GDM1 (cell line): ENCODE data around the gene ACIN1.

ENCODE experiments used
- DNase-seq: peaks from one replicate; lab custom pipeline; 2025; lab: John Stamatoyannopoulos, UW

ACIN1 gene

DNA sequence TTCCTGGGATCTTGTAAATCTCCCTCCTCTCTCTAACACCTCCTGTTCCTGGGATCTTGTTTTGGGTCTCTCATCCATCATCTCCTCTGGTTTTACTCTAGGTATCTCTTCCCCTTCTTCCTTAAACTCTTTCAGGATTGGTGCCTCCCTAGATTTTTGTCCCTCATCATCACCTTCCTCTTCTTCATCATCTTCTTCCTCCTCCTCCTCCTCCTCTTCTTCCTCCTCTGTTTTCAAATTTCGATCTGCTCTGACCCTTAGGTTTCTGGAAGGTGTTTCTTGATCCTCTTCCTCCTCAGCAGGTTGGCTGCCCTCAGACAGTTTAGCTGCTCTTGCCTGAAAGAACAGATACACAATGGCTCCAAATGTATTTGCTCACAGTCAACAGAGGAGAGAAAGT lies 14.5 kb downstream of the ACIN1 start:
- no peak for DNase-seq

DNA sequence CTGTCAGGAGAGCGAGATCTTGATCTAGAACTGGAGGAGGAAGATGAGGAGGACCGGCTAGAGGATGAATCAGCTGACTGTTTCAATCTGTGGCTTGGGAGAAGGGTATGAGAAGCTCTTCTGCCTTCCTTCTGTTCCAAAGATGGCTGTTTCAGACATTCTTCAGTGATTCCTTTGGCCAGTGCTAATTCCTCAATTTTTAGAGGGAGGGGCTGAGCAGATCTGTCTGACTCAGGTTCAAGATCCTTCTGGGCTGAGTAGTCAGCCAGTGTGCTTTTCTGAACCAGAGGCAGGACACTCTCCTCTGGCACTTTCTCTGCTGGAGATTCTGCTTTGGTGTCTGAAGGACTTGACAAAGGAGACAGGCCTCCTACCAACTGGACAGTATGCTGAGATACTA lies 15.2 kb downstream of the ACIN1 start:
- DNase-seq: no peak

DNA sequence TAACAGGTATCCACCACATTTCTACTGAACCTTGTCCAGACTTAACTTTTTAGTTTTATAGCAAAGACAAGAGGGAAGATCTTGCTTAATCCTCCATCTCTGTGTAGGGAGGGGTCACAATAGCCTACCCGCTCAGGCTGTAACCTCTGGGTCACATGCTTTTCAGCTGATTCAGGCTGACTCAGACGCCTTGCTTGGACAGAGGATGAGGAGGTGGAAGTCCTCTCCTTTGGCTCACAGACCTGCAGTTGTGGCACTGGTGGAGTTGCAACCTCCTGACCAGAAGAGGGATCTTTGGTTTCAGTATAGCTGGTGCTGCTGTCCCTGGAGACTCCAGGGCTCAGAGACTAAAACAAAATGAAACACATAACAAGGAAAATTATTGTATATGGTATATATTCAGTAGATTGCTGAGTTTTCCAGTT lies 16.2 kb downstream of the ACIN1 start:
- DNase-seq: no peak

DNA sequence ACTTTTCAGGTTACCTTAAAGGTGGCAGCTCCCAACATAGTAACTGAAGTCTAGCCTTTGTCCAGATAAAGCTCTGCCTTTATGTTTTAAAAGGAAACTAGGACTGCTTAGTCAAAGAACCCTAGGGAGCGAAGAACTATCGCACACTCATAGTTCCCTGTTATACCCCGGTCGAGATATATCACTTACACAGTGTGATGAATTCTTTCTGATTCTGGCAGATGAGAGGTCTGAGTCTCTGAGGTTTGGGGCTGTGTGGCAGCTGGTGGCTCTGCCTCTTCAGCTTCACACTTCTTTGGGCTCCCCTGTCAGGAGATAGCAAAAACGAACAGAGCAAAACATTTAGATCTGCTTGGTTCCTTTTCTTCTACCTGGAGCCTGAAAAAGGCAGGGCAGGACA lies 17.0 kb downstream of the ACIN1 start:
- no peak for DNase-seq

DNA sequence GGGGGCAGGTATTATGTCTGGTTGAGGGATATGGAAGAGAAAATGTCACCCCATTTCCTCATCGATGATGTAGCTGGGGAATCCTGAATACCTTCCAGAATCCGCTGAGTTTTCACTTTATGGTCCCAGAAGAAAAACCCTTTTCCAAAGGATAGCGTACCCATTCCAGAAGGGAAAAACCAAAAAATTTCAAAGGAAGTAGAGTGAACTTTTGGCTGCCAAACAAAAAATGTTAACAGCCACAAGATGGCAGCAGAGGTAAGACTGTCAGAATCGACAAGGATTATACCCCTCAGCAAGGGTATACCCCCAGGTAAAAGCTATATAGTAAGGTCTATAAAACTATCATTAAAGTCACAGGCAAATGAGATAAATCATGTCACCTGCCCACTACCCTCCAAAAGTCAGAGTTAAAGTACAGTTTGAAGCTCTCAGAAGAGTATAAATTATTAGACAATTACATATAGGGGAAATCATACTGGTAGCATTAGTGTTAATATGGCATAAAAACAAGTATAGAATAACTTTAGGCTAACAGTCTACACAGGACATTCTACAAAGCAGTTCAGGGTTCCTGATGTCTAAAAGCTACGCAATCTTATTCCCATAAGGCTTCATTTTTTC lies 18.0 kb downstream of the ACIN1 start:
- no peak for DNase-seq

DNA sequence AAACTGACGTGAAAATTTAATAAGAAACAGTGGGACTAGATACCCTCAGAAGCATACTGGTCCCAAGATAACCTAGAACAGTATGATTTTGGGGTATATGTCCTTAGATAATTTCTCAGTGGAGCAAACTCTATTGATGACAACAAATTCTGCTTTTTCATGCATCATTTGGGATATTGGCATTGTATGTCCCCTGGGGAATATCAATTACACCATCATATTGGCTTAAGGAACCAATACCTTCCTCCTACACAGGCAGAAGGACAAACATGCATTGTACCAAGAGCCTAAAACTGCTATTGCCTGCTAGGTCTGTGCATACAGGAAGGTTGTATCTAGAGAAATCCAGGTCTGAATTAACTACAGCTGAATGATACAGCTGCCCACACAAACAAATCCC lies 20.0 kb downstream of the ACIN1 start:
- DNase-seq: no peak

DNA sequence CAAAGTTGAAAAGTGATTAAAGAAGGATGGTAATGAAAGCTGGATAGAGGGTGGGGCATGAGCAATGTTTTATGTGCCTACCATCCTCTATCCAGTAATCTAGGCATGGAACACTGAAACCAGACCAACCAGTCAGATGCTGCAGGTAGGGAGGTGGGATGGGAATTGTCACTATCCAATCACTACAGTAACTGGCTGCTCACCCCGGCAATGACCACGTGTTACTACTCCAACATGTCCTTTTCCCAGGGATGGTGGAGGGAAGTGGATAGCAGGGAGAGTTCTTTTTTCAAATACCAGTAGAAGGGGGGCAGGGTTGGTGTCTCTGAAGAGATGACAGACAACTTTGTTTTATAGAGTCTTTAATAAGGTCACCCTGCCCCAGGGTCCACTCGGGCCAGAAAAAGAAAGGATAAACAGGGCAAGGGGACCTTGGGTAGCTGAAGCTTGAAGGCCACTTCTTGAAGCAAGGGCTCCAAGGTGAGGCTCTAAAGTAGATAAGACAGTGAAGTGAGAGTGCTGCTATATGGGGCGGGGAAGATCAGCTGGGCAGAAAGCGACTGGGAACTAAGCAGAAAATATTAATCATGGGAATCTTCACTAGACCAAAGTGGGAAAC lies 22.9 kb downstream of the ACIN1 start:
- DNase-seq: no peak

DNA sequence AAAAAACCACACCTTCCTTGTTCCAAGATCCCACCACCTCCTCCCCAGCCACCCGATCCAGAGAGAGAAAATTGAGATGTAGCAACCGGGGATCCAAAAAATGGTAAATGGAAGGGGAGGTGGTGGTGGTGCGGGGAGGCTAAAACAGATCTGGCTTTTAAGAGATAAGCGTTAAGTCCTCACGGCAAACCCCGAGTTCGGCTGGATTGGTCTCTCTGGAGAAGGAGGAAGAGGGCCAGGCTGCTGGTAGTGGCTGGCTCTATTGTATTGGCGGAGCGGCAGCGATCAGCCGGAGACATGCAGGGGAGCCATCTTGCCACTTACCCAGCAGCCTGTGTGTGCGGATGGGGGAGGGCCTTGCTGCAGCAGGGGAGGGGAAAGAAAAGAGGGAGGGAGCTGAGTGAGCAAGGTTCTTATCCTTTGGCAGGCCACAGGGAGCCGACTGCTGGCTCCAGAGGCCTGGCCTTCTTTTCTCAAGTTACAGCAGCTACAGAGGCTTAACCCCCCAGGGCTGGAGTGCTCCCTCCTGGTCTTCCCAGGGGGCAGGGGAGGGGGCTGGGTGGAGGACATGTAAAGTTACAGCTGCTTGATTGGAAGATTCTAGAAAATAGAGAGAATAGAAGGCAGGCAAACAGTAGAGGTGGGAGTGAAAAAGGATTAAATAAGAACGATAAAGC lies 23.6 kb downstream of the ACIN1 start:
- DNase-seq: no peak

DNA sequence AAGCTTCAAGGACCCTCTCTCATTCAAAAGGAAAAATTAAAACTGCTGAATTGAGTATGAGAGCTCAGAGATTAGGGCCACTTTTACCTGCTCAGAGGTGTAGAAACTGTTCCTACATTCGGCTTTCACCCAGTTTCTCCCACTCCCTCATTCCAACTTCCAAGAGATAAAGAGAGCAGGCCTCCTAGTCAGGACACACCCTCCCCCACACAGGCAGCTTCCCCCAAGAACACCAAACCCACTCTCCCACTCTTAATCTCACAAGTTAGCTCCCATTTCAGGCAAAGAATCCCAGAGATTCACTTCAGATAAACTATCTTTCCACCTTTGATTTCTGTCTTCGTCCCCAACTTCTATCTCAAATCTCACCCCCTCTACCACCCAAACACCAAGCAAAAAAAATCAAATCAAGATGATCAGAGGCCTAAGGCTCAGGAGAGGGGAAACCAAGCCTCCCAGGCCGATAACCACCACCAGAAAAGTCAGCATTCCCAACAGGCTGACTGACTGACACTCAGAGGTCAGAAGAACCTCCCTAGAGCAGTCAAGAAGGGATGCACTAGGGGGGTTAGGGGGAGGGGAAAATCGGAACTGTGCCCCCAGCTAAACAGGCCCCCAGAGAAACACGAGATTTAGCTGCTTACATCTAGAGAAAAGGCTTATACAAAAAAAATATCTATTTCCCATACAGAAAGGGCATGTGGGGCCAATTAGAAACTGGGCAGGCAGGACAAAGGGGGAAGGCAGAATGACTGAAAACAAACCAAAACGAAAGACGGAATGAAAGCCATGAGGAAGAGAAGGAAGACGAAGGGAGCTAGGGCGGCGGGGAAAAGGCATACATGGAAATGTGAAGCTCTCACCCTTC lies 24.4 kb downstream of the ACIN1 start:
- DNase-seq: no peak

DNA sequence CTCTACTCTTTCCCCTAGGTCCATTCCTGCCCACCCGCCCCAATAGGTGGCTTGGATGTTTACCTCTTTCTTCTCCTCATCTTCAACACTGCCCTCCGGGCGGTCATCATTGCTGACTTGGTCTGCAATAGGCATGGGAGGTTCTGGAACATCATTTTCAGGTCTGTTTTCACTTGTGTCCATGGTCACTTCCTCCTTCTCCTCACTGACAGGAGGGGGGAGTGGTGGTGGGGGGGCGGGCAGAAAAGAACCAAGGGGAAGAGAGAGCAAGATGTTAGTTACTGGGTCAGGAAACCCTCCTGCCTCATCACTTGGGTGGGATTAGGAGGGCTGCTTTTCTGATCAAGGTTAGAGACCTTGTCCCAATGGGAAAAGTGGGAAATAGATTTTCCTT lies 25.5 kb downstream of the ACIN1 start:
- no peak for DNase-seq

DNA sequence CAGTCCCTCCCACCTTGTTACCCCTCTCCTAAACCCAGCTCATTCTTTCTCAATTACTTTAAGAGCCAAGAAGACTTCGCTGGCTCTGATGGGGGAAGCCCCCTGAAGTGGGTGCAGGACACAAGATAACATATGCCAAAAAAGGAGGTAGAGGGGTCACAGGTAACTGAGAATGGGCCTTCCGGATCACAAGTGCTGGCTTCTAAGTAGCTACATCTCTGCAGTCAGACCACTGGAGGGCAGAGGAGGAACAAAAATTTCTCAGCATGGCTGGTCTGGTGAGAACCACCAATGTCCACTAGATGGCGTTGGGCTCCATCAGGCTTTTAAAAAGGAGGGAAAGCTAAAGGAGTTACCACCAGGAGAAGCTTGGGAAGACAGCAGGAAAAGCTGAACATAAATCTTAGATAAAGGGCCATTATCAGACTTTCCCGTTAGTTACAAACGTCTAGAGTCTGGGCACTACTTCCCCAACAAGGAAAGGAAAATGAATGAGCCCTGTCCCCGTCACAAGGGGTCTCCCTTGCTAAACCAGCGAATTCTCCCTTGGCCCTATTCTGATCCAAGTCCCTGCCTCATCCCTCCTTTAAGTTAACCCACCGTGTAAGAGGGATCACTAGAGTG lies 26.0 kb downstream of the ACIN1 start:
- DNase-seq: no peak

DNA sequence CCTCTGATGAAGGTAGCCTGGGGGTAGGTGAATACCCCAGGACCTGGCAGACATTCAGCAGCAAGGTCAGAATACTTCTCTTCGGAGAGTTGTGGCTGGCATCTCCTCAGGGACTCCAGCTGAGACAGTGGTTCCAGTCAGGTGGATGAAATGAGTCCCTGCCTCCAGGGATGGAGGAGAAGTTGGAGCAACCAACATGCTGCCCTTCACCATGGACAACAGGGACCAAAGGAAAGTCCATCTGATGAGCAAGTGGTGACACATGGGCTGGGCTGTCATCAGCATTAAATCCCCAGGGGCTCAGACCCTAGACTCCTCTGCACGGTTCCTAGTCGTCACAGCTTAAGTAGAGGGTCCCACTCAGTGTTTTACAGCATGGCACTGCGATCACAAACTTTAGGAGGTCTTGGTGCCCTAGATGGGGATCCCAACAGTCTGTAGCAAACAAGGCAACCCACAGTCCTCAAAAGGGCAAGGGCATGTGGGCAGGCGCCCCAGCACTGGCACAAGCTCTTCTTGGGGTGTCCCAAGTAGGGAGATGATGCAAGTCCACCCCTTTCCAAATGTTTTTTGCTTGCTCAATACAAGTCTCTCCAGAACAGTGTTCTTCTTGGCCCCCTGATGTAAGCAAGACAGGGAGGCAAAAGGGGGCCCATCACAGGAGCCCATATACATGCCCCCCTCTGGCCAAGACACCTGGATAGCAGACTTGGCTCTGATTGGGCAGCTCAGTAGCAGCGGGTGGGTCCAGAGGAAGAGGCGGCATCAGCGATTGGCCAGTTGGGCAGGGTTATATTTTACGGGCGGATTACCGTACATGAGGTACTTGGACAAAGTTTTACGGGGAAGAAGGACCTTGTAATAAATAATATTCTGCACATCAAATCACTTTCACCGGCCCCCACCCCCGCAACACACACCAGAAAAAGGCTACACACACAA lies 26.8 kb downstream of the ACIN1 start:
- no peak for DNase-seq

DNA sequence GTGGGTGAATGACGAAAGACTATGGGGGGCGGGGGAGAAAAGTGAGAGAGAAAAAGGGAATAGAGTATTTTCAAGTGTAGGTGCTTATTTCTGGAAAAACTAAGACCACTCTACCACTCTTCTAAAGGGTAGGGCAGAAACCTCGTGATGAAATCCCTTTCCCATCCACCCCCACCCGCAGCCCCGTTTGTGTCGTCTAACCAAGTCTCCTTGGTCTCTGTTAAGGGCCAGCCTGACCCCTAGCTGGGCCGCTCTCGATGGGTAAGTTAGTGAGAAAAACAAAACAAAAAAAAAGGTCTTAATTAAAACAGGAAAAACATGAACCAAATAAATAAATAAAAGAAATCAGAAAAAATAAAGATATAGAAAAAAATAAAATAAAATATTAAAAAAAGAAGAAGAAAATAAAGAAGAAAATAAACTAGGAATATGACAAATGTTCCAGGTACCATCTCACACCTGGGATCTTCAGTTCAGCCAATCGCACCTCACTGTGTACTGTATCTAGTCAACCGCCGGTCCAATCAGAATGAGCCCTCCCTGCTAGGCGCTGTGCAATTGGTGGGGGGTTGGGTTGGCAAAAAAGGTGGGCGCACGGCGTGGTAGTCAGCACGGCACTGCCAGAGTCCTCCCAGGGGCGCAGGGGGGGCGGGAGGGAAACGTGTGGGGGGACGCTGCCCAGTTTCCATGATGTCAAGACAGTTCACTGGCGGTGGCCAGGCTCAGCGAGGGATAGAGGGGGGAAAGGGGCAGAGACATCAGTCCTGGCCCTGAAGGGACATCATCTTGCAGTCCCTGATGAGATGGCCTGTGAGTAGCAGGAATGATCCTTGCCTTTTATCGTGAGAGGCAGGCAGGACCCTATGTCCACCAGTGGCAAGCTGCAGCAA lies 27.8 kb downstream of the ACIN1 start:
- DNase-seq: no peak

DNA sequence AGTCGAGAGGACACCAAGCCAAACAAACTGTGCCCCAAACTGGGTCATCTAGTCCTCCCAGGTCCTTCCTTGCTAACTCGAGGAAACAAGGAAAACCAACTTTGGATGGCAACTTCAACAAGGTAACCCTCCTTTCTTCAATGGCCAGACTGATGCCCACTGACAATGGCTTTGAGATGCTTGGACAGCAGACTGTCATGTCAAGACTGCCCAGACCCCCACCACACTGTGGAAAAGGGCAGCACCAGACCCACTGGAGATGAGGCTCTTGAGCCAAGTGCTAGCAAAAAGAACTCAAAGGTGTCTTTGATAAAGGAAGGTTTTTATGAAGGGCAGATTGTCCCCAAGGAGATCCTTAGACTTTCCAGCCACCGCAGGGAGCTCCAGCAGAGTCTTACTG lies 28.6 kb downstream of the ACIN1 start:
- DNase-seq: no peak

DNA sequence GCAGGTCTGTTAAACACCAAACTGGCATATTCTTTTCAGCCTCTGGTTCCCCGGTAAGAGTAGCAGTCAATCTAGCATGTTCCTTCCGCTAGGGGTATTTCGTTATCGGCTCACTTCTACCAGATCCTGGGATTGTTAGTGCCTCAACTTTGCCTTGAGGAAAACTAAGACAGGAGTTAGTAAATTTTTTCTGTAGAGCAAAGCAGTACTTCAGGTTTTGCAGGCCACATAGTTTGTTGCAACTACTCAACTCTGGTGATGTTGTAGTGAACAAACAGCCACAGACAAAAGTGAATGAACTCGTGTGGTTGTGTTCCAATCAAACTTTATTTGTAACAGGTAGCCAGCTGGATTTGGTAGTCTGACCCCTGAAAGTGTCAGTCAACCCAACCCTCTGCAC lies 31.3 kb downstream of the ACIN1 start:
- DNase-seq: no peak

DNA sequence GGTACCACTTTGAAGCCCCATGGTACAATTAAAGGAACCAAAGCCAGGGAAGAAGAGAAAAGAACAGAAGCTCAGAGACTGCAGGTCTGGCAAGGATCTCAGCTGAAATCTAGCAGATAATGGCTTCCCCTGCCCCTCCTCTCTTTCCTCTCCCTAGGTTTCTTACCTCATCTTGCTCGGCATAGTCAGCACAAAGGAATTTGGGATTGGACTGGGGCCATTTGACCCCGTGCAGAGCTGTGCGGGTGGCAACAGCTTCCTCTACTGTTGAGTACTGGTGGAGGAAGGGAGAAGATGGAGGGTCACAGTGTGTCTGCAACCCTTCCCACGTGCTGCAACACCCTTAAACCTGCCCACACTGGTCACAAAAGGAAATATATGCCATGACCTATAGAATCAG lies 32.9 kb downstream of the ACIN1 start:
- no peak for DNase-seq

DNA sequence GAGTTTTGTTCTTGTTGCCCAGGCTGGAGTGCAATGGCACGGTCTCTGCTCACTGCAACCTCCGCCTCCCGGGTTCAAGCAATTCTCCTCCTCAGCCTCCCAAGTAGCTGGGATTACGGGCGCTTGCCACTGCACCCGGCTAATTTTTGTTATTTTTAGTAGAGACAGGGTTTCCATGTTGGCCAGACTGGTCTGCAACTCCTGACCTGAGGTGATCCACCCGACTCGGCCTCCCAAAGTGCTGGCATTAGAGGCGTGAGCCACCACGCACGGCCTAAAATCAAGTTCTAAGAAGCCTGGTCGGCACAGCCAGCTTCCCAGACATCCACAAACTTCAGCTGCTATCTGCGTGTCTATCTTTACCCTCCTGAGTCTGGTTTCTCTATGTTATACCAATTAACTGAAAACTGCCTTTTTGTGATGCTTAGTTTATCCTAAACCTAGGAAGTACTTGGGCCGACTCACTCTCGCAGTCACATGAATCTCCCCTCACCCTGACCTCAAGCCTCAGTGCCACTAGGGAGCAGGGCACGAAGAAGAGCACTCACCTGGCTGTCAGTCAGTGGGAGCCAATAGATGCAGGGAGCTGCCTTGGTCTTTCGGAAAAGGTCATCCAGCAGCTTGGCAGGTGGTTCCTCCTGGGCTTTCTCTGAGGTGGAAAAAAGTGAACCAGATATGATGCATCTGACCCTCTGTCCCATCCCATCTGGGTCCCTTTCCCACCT lies 34.2 kb downstream of the ACIN1 start:
- DNase-seq: no peak

DNA sequence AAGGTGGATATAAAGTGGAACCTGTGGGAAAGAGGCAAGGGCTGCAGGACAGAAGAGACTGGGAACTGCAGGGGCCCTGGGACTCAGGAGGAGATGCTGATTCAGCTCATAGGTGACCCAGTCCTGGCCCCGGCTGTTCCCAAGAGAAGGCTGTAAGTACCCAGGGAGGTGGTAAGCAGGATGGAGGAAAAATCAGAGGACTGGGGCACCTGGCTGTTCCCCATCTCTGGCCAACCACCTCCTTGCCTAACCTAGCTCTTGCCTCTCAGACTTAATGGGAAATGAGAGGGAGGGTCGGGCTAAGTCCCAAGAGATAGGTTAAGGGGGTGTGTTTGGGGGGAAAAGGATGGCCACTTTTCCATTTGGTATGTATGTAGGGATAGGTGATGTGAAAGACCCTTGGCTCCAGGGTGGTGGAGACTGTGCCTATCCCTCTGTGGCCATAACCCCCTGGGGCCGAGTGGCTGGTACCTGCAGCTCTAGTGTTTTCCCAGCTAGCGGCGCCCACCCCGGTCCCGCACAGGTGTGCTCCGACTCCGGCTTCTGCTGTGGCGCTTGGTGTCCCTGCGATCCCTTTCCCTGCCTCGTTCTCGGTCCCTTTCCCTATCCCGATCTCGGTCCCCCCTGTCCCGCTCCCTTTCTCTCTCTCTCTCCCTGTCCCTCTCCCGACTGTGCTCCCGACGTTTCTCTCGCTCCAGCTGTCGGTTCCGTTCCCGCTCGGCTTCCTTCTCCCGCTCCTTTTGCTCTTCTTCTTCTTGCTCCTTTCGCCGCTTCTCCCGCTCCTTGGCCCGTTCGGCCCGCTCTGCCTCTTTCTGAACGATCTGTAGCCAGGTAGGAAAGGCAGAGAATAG lies 36.1 kb downstream of the ACIN1 start:
- no peak for DNase-seq
